Lower lobe of right lung (tissue), 2 donors: ENCODE measurements around the gene CAPZB. TPM values are rescaled to one million over a fixed set of nuclear protein-coding genes. Genes with fewer than 3 reads are reported as not detected.

Source experiments
- ATAC-seq, 2 donors: fragments of 200-7000 bp; cut with Tn5 transposase; one replicate each; pipeline ENCODE4 v1.9.1; 2020 to 2022; ENCODE audit warnings: mild to moderate bottlenecking in 2 of 2, moderate library complexity in 2 of 2
- DNase-seq: peaks from one replicate; pipeline ENCODE4 v3.0.0-alpha.2; 2020
- H3K27ac ChIP-seq: fragments of 200-600 bp; one replicate; pipeline ENCODE4 v1.8.0; 2022
- H3K27me3 ChIP-seq: fragments of 200-600 bp; one replicate; pipeline ENCODE4 v1.8.0; 2022; ENCODE audit warnings: low read depth
- H3K36me3 ChIP-seq: fragments of 200-600 bp; one replicate; pipeline ENCODE4 v1.8.0; 2022; ENCODE audit warnings: mild to moderate bottlenecking
- H3K4me1 ChIP-seq: fragments of 200-600 bp; one replicate; pipeline ENCODE4 v1.8.0; 2022
- H3K4me3 ChIP-seq: fragments of 200-600 bp; one replicate; pipeline ENCODE4 v1.8.0; 2022; ENCODE audit warnings: mild to moderate bottlenecking
- H3K9me3 ChIP-seq: fragments of 200-600 bp; one replicate; pipeline ENCODE4 v1.8.0; 2022
- CTCF ChIP-seq: fragments of 200-600 bp; IDR thresholded peaks from one replicate; pipeline ENCODE4 v1.8.0; 2022; ENCODE audit warnings: antibody characterized with exemption, mild to moderate bottlenecking
- intact Hi-C: fragments of 100-400 bp; cut with DNase I; formaldehyde crosslinking; loops from one replicate; pipeline ENCODE4 v1.11.0; 2022
- total RNA-seq: library from RNA; stranded (reverse); fragmentation: NEBNext Ultra II Directional; extraction: Animal tissue kit (Norgen Biotek cat#: 25700); gene quantifications from one replicate; pipeline ENCODE4 v1.2.1, GENCODE V29; 2021
- donor health status: DM: no; HTN: yes; CAD: no; lungs with severe emphysema.

Gene CAPZB
- total RNA-seq, 1 donor from 2014 or later, result 236 TPM

- H3K27ac ChIP-seq, result no peak overlapping the region
- peaks cover 77% of the 10 kb centered on the region for H3K36me3 ChIP-seq
- peaks cover 22% of the 10 kb centered on the region for H3K4me1 ChIP-seq
- TF ChIP-seq CTCF, result no peak
- no peaks in the 10 kb centered on the region for H3K27me3 ChIP-seq
- peak; percentile 9 to 27 for ATAC-seq
- no peak overlapping the region for H3K4me3 ChIP-seq
- DNase-seq, result no peak
- intact Hi-C loops, result no loop called here
- H3K9me3 ChIP-seq, result no peaks in the 10 kb centered on the region
Measured at GRCh38 chr1:19356266-19356665, 129.1 kb downstream of the CAPZB start.

GRCh38 chr1:19354531-19354981 lies 130.8 kb downstream of the CAPZB start:
- no peaks in the 10 kb centered on the region for H3K27me3 ChIP-seq
- peaks cover 88% of the 10 kb centered on the region for H3K36me3 ChIP-seq
- peaks cover 5% of the 10 kb centered on the region for H3K4me1 ChIP-seq
- ATAC-seq, result no peak
- no peak for DNase-seq
- H3K27ac ChIP-seq, result no peak overlapping the region
- H3K9me3 ChIP-seq, result no peaks in the 10 kb centered on the region
- intact Hi-C loops, result no loop called here
- TF ChIP-seq CTCF, result no peak
- no peak overlapping the region for H3K4me3 ChIP-seq

GRCh38 chr1:19353596-19353995 lies 131.7 kb downstream of the CAPZB start:
- DNase-seq, result no peak
- H3K9me3 ChIP-seq, result no peaks in the 10 kb centered on the region
- ATAC-seq, result no peak
- H3K4me1 ChIP-seq, result peaks cover 10% of the 10 kb centered on the region
- intact Hi-C loops, result no loop called here
- peaks cover 93% of the 10 kb centered on the region for H3K36me3 ChIP-seq
- no peak overlapping the region for H3K27ac ChIP-seq
- no peak overlapping the region for H3K4me3 ChIP-seq
- TF ChIP-seq CTCF, result no peak
- H3K27me3 ChIP-seq, result no peaks in the 10 kb centered on the region

- no peak for TF ChIP-seq CTCF
- Histone ChIP-seq H3K27ac (peak overlapping the region; percentile 15), H3K27me3 (no peaks in the 10 kb centered on the region), H3K4me3 (no peak overlapping the region), H3K9me3 (no peaks in the 10 kb centered on the region), H3K36me3 (peaks cover 94% of the 10 kb centered on the region), H3K4me1 (peaks cover 18% of the 10 kb centered on the region)
- ATAC-seq (no peak), DNase-seq (no peak)
- intact Hi-C loops, result no loop called here
Measured at GRCh38 chr1:19352839-19353238, 132.5 kb downstream of the CAPZB start.

GRCh38 chr1:19351873-19352272 lies 133.5 kb downstream of the CAPZB start:
- ATAC-seq (no peak), DNase-seq (no peak)
- Histone ChIP-seq H3K36me3 (peaks cover 84% of the 10 kb centered on the region), H3K27me3 (no peaks in the 10 kb centered on the region), H3K27ac (no peak overlapping the region), H3K9me3 (no peaks in the 10 kb centered on the region), H3K4me3 (no peak overlapping the region), H3K4me1 (peaks cover 27% of the 10 kb centered on the region)
- intact Hi-C loops, result no loop called here
- no peak for TF ChIP-seq CTCF

- intact Hi-C loops, result no loop called here
- TF ChIP-seq CTCF, result no peak
- Histone ChIP-seq H3K9me3 (no peaks in the 10 kb centered on the region), H3K4me3 (no peak overlapping the region), H3K27ac (no peak overlapping the region), H3K27me3 (no peaks in the 10 kb centered on the region), H3K4me1 (peaks cover 27% of the 10 kb centered on the region), H3K36me3 (peaks cover 73% of the 10 kb centered on the region)
- ATAC-seq (no peak), DNase-seq (no peak)
Measured at GRCh38 chr1:19350566-19350965, 134.8 kb downstream of the CAPZB start.
